SK-N-SH (cell line): ENCODE results near the gene HNRNPAB. TPM values are rescaled to one million over a fixed set of nuclear protein-coding genes. Genes with fewer than 3 reads are reported as not detected.

ENCODE experiments used
- CTCF ChIA-PET: fragments of 300-600, 350-600 bp; formaldehyde crosslinking; extraction: SDS; loops from one replicate; lab custom pipeline; 2021; lab: Yijun Ruan, JAX
- POLR2A ChIA-PET: fragments of 350-600 bp; sonication (Branson Sonifier 250); formaldehyde crosslinking; extraction: SDS; loops from one replicate; lab custom pipeline; 2020; ENCODE audit warnings: antibody characterized with exemption, inconsistent platforms; lab: Yijun Ruan, JAX
- DNase-seq: peaks from one replicate; pipeline ENCODE4 v3.0.0; 2012
- H2AFZ ChIP-seq: fragments of 200-600 bp; sonication (generic); 2 replicates; pipeline ENCODE4 v1.8.1; 2016; ENCODE audit warnings: antibody characterized with exemption, mild to moderate bottlenecking, low read depth
- H3F3A ChIP-seq: fragments of 200-600 bp; sonication (generic); replicated peaks from 2 replicates; pipeline ENCODE3; 2016; ENCODE audit warnings: antibody characterized with exemption, mild to moderate bottlenecking; ENCODE audit not compliant: insufficient read depth
- H3K27ac ChIP-seq, 2 experiments: fragments of 200-500 bp in 1 of 2; fragments of 200-600 bp in 1 of 2; sonication (Bioruptor generic) in 1 of 2; sonication (generic), shearing (Covaris generic) in 1 of 2; 2 replicates each; pipeline versions ENCODE4 v1.5.1 to v1.6.1; 2014 to 2016; ENCODE audit warnings: low read depth in 2 of 2, inconsistent platforms in 1 of 2, low read length in 1 of 2, mild to moderate bottlenecking in 1 of 2, mixed read lengths in 1 of 2
- H3K27me3 ChIP-seq: fragments of 200-600 bp; sonication (generic), shearing (Covaris generic); 2 replicates; pipeline ENCODE4 v1.6.1; 2016; ENCODE audit warnings: mixed run types; ENCODE audit not compliant: insufficient read depth
- H3K36me3 ChIP-seq, 2 experiments: fragments of 200-500 bp in 1 of 2; fragments of 200-600 bp in 1 of 2; sonication (Bioruptor generic) in 1 of 2; sonication (generic) in 1 of 2; replicated peaks in 1 of 2; 2 replicates each; pipeline versions ENCODE3 to v1.5.1; 2014 to 2016; ENCODE audit warnings: low read length in 1 of 2, mild to moderate bottlenecking in 1 of 2; ENCODE audit not compliant: insufficient read depth in 2 of 2, control insufficient read depth in 1 of 2
- H3K4me1 ChIP-seq, 2 experiments: fragments of 200-500 bp in 1 of 2; fragments of 200-600 bp in 1 of 2; sonication (Bioruptor generic) in 1 of 2; sonication (generic), shearing (Covaris generic) in 1 of 2; 2 replicates each; pipeline versions ENCODE4 v1.5.1 to v1.6.1; 2014 to 2016; ENCODE audit warnings: low read depth in 1 of 2, low read length in 1 of 2, mixed run types in 1 of 2; ENCODE audit not compliant: insufficient read depth in 2 of 2, control insufficient read depth in 1 of 2
- H3K4me2 ChIP-seq: fragments of 200-600 bp; sonication (generic), shearing (Covaris generic); 2 replicates; pipeline ENCODE4 v1.6.1; 2017; ENCODE audit warnings: mixed run types
- H3K4me3 ChIP-seq, 2 experiments: fragments of 200-500 bp in 1 of 2; fragments of 200-600 bp in 1 of 2; sonication (Bioruptor generic) in 1 of 2; sonication (generic), shearing (Covaris generic) in 1 of 2; 2 replicates each; pipeline versions ENCODE4 v1.5.1 to v1.8.1; 2014 to 2016; ENCODE audit warnings: low read depth in 2 of 2, inconsistent platforms in 1 of 2, low read length in 1 of 2, mild to moderate bottlenecking in 1 of 2, mixed read lengths in 1 of 2, moderate library complexity in 1 of 2
- H3K79me2 ChIP-seq: fragments of 200-600 bp; sonication (generic); 2 replicates; pipeline ENCODE4 v1.8.1; 2017; ENCODE audit warnings: mild to moderate bottlenecking; ENCODE audit not compliant: insufficient read depth
- H3K9ac ChIP-seq: fragments of 200-600 bp; sonication (generic); 2 replicates; pipeline ENCODE4 v1.6.1; 2017; ENCODE audit warnings: mixed run types
- H3K9me2 ChIP-seq: fragments of 200-600 bp; sonication (generic); 2 replicates; pipeline ENCODE4 v1.6.1; 2017; ENCODE audit warnings: mixed run types
- H3K9me3 ChIP-seq: fragments of 200-600 bp; sonication (generic); 2 replicates; pipeline ENCODE4 v1.6.1; 2017; ENCODE audit warnings: mixed run types, mild to moderate bottlenecking, moderate library complexity
- H4K20me1 ChIP-seq: fragments of 200-600 bp; sonication (generic); 2 replicates; pipeline ENCODE4 v1.6.1; 2017; ENCODE audit warnings: mild to moderate bottlenecking, mixed run types; ENCODE audit not compliant: insufficient read depth
- CHD2 ChIP-seq: fragments of 150-350 bp; IDR thresholded peaks from 2 replicates; pipeline ENCODE4 v1.6.1; 2018; ENCODE audit warnings: low read length; ENCODE audit not compliant: partially characterized antibody
- EZH2phosphoT487 ChIP-seq: fragments of 200-600 bp; sonication (generic); IDR thresholded peaks from 2 replicates; pipeline ENCODE4 v1.6.1; 2017; ENCODE audit warnings: low read depth, mixed run types, mild to moderate bottlenecking, antibody characterized with exemption, moderate library complexity, borderline replicate concordance
- FOSL2 ChIP-seq: IDR thresholded peaks from 2 replicates; pipeline ENCODE4 v1.4.0; 2012; ENCODE audit warnings: low read depth, mild to moderate bottlenecking, moderate library complexity, borderline replicate concordance
- FOXJ3 ChIP-seq: sonication (generic); formaldehyde crosslinking; IDR thresholded peaks from 2 replicates; pipeline ENCODE4 v1.5.1; 2020; ENCODE audit warnings: mild to moderate bottlenecking, missing genetic modification reagents
- FOXM1 ChIP-seq: IDR thresholded peaks from 2 replicates; pipeline ENCODE4 v1.4.0; 2012; ENCODE audit warnings: low read depth, mild to moderate bottlenecking
- GATA2 ChIP-seq: sonication (generic); formaldehyde crosslinking; IDR thresholded peaks from 2 replicates; pipeline ENCODE4 v1.5.0; 2020; ENCODE audit warnings: mild to moderate bottlenecking, missing genetic modification reagents
- JUND ChIP-seq: IDR thresholded peaks from 2 replicates; pipeline ENCODE4 v1.4.0; 2012
- MEF2A ChIP-seq: IDR thresholded peaks from 2 replicates; pipeline ENCODE4 v1.4.0; 2012; ENCODE audit warnings: low read depth, borderline replicate concordance
- MXI1 ChIP-seq: IDR thresholded peaks from 2 replicates; pipeline ENCODE4 v1.6.1; 2012; ENCODE audit warnings: mild to moderate bottlenecking, low read depth, low read length, improper control_type of control experiment
- POLR2AphosphoS5 ChIP-seq: IDR thresholded peaks from 2 replicates; pipeline ENCODE4 v1.6.1; 2012; ENCODE audit warnings: low read depth, low read length
- RAD21 ChIP-seq: IDR thresholded peaks from 2 replicates; pipeline ENCODE4 v1.6.1; 2012; ENCODE audit warnings: mild to moderate bottlenecking, low read length
- RFX5 ChIP-seq: IDR thresholded peaks from 2 replicates; pipeline ENCODE4 v1.6.1; 2012; ENCODE audit warnings: mild to moderate bottlenecking, improper control_type of control experiment, low read length
- RXRA ChIP-seq: IDR thresholded peaks from 2 replicates; pipeline ENCODE4 v1.4.0; 2012; ENCODE audit warnings: low read depth, mild to moderate bottlenecking, borderline replicate concordance
- SMC3 ChIP-seq: IDR thresholded peaks from 2 replicates; pipeline ENCODE4 v1.6.1; 2012; ENCODE audit warnings: low read depth, low read length, improper control_type of control experiment
- TAF1 ChIP-seq: IDR thresholded peaks from 2 replicates; pipeline ENCODE4 v1.6.1; 2012; ENCODE audit warnings: low read depth, mild to moderate bottlenecking, low read length, moderate library complexity, borderline replicate concordance
- TCF12 ChIP-seq: IDR thresholded peaks from 2 replicates; pipeline ENCODE4 v1.4.0; 2012
- WGBS: methylation state at CpG from one replicate; pipeline ENCODE4 v1.1.6; 2017; ENCODE audit warnings: low lambda C conversion rate; 5-methylcytosine and 5-hydroxymethylcytosine counted together
- polyA plus RNA-seq, 3 experiments: library from polyadenylated mRNA; depleted of rRNA; stranded (reverse); fragments of >200 nt; gene quantifications; 2 replicates each; pipeline ENCODE4 v1.2.3, GENCODE V29; 2012
- TF ChIP-seq, protein P1 (sequence below): fragments of 150-350 bp; IDR thresholded peaks from 2 replicates; pipeline ENCODE4 v1.6.1; 2017; ENCODE audit warnings: antibody characterized with exemption, low read length, low read depth, borderline replicate concordance
- TF ChIP-seq, protein P2 (sequence below): IDR thresholded peaks from 2 replicates; pipeline ENCODE4 v1.4.0; 2012; ENCODE audit warnings: low read depth, borderline replicate concordance
- TF ChIP-seq, protein P3 (sequence below): IDR thresholded peaks from 2 replicates; pipeline ENCODE4 v1.4.0; 2012; ENCODE audit warnings: low read depth
- TF ChIP-seq, protein P4 (sequence below): IDR thresholded peaks from 2 replicates; pipeline ENCODE4; 2012
- TF ChIP-seq, protein P5 (sequence below): IDR thresholded peaks from 2 replicates; pipeline ENCODE4 v1.4.0; 2012; ENCODE audit warnings: low read depth, borderline replicate concordance

Gene HNRNPAB
- polyA plus RNA-seq, 1 of the 3 experiments (the other 2 are of a cell fraction) = 164 TPM

- H4K20me1 ChIP-seq = no peaks in the 10 kb centered on the region
- 52% methylated on average over 13 of the region's 19 CpGs for WGBS
Measured at GRCh38 chr5:178256746-178257145, 52.4 kb downstream of the HNRNPAB start.

DNA sequence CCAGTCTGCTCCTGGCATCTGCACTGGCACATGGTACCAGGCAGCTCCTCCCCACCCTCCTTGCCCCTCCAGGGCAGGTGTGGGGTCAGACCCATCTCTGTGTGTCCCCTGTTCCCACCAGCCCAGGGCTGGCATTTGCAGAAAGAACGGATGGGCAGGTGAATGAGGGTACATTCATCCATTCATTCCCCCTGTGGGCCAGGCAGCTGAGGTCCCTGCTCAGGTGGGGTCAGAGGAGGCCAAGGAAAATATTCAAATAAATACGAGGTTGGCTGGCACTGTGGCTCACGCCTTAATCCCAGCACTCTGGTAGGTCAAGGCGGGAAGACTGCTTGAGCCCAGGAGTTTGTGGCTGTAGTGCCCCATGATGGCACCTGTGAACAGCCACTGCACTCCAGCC lies 53.3 kb downstream of the HNRNPAB start:
- H4K20me1 ChIP-seq = no peaks in the 10 kb centered on the region
- no peaks in the 10 kb centered on the region for H3F3A ChIP-seq
- no peak overlapping the region for H3K9ac ChIP-seq
- no peak overlapping the region for H3K4me2 ChIP-seq
- H3K36me3 ChIP-seq = no peaks in the 10 kb centered on the region
- H3K9me3 ChIP-seq = no peaks in the 10 kb centered on the region
- no peaks in the 10 kb centered on the region for H3K79me2 ChIP-seq
- H3K4me3 ChIP-seq = no peak overlapping the region
- no peaks in the 10 kb centered on the region for H3K4me1 ChIP-seq
- ChIA-PET CTCF (interaction anchor here (1.3 to 1.9 kb wide), 2 partner anchors 22 to 23 kb away, joined by 4 to 7 read pairs; no protein-coding TSS in a partner anchor), POLR2A (interaction anchor here (0.9 kb wide), 1 partner anchor 9 kb away, joined by 3 read pairs; no protein-coding TSS in a partner anchor)
- WGBS = 61% methylated on average over 4 of the region's 4 CpGs
- no peak overlapping the region for H3K27ac ChIP-seq
- no peak overlapping the region for H2AFZ ChIP-seq
- no peaks in the 10 kb centered on the region for H3K27me3 ChIP-seq
- no peaks in the 10 kb centered on the region for H3K9me2 ChIP-seq
- TF ChIP-seq SMC3 (no peak), RXRA (no peak), EZH2phosphoT487 (no peak), TCF12 (no peak), FOSL2 (no peak), RAD21 (no peak), JUND (no peak), RFX5 (no peak), FOXM1 (no peak), MEF2A (no peak), GATA2 (CRISPR knock-in tag) (no peak), POLR2AphosphoS5 (no peak)
- TF ChIP-seq, protein P1, sequence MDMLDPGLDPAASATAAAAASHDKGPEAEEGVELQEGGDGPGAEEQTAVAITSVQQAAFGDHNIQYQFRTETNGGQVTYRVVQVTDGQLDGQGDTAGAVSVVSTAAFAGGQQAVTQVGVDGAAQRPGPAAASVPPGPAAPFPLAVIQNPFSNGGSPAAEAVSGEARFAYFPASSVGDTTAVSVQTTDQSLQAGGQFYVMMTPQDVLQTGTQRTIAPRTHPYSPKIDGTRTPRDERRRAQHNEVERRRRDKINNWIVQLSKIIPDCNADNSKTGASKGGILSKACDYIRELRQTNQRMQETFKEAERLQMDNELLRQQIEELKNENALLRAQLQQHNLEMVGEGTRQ = no peak
- TF ChIP-seq, protein P2, sequence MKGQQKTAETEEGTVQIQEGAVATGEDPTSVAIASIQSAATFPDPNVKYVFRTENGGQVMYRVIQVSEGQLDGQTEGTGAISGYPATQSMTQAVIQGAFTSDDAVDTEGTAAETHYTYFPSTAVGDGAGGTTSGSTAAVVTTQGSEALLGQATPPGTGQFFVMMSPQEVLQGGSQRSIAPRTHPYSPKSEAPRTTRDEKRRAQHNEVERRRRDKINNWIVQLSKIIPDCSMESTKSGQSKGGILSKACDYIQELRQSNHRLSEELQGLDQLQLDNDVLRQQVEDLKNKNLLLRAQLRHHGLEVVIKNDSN = no peak
- TF ChIP-seq, protein P3, sequence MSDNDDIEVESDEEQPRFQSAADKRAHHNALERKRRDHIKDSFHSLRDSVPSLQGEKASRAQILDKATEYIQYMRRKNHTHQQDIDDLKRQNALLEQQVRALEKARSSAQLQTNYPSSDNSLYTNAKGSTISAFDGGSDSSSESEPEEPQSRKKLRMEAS = no peak
- TF ChIP-seq, protein P4, sequence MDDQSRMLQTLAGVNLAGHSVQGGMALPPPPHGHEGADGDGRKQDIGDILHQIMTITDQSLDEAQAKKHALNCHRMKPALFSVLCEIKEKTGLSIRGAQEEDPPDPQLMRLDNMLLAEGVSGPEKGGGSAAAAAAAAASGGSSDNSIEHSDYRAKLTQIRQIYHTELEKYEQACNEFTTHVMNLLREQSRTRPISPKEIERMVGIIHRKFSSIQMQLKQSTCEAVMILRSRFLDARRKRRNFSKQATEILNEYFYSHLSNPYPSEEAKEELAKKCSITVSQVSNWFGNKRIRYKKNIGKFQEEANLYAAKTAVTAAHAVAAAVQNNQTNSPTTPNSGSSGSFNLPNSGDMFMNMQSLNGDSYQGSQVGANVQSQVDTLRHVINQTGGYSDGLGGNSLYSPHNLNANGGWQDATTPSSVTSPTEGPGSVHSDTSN = no peak
- TF ChIP-seq, protein P5, sequence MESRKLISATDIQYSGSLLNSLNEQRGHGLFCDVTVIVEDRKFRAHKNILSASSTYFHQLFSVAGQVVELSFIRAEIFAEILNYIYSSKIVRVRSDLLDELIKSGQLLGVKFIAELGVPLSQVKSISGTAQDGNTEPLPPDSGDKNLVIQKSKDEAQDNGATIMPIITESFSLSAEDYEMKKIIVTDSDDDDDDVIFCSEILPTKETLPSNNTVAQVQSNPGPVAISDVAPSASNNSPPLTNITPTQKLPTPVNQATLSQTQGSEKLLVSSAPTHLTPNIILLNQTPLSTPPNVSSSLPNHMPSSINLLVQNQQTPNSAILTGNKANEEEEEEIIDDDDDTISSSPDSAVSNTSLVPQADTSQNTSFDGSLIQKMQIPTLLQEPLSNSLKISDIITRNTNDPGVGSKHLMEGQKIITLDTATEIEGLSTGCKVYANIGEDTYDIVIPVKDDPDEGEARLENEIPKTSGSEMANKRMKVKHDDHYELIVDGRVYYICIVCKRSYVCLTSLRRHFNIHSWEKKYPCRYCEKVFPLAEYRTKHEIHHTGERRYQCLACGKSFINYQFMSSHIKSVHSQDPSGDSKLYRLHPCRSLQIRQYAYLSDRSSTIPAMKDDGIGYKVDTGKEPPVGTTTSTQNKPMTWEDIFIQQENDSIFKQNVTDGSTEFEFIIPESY = no peak
- no peak for DNase-seq

More at GRCh38 chr5:178256746-178257145, 52.4 kb downstream of the HNRNPAB start:
- no peak for DNase-seq
- Histone ChIP-seq H3K9me2 (no peaks in the 10 kb centered on the region), H3K4me1 (no peaks in the 10 kb centered on the region), H3K79me2 (no peaks in the 10 kb centered on the region), H3K9ac (no peak overlapping the region), H2AFZ (no peak overlapping the region), H3K4me3 (no peak overlapping the region), H3K9me3 (no peaks in the 10 kb centered on the region)
- POLR2A ChIA-PET = no interaction called here
- CTCF ChIA-PET = interaction anchor here (1.1 to 1.9 kb wide), 5 partner anchors 10 to 334 kb away, joined by 3 to 10 read pairs (median 5); partner anchors contain the start of gene COL23A1
- TF ChIP-seq TCF12 = no peak
- no peak for TF ChIP-seq FOXJ3 (CRISPR knock-in tag)
- no peak for TF ChIP-seq POLR2AphosphoS5
- TF ChIP-seq TAF1 = no peak
- no peak for TF ChIP-seq MXI1
- TF ChIP-seq CHD2 = no peak
- TF ChIP-seq FOXM1 = no peak
- TF ChIP-seq, all 33 proteins: peak for 0
- Histone ChIP-seq H3K36me3 (no peaks in the 10 kb centered on the region), H3K27me3 (no peaks in the 10 kb centered on the region), H3F3A (no peaks in the 10 kb centered on the region), H3K4me2 (no peak overlapping the region), H3K27ac (no peak overlapping the region)
